A549 (cell line): Measurements from ENCODE around the gene PTCD2. TPM values are rescaled to one million over a fixed set of nuclear protein-coding genes. Genes with fewer than 3 reads are reported as not detected.
A peak's percentile ranks its signal among the peaks of the same experiment; 100 is the strongest.

Source experiments
- ATAC-seq, 2 experiments: fragments of 200-7000 bp in 1 of 2; fragments of >200 bp in 1 of 2; cut with Nextera tagmentation in 1 of 2; cut with Tn5 transposase in 1 of 2; 3 replicates each; pipeline versions ENCODE4 v1.8.0 to v1.9.1; 2018 to 2020; ENCODE audit warnings: mild to moderate bottlenecking in 1 of 2, moderate library complexity in 1 of 2
- CTCF ChIA-PET: fragments of 300-600 bp; sonication (Branson Sonifier 250); formaldehyde crosslinking; extraction: SDS; loops from one replicate; lab custom pipeline; 2021; ENCODE audit warnings: antibody characterized with exemption, inconsistent platforms; lab: Yijun Ruan, JAX
- POLR2A ChIA-PET: fragments of 350-600 bp; formaldehyde crosslinking; extraction: SDS; loops from one replicate; lab custom pipeline; 2021; ENCODE audit warnings: antibody characterized with exemption, inconsistent platforms; lab: Yijun Ruan, JAX
- DNase-seq, 2 experiments: peaks; one replicate each; pipeline versions ENCODE4 v3.0.0 to v3.0.0-alpha.2; 2011 to 2016; ENCODE audit warnings: low read depth in 1 of 2, low spot score in 1 of 2
- FAIRE-seq: peaks from 2 replicates; lab custom pipeline; 2011; peaks lifted over from hg19 to GRCh38; lab: Jason Lieb, UNC
- H3K27ac ChIP-seq, 2 experiments: fragments of >200 bp; sonication (Bioruptor Twin); formaldehyde crosslinking; 3 replicates each; pipeline ENCODE4 v1.5.1; 2016 to 2017
- H3K4me1 ChIP-seq: fragments of >200 bp; sonication (Bioruptor Twin); formaldehyde crosslinking; 3 replicates; pipeline ENCODE4 v1.6.1; 2016
- H3K4me2 ChIP-seq: fragments of >200 bp; sonication (Bioruptor Twin); formaldehyde crosslinking; 3 replicates; pipeline ENCODE4 v1.6.1; 2016
- H3K4me3 ChIP-seq: fragments of >200 bp; sonication (Bioruptor Twin); formaldehyde crosslinking; 3 replicates; pipeline ENCODE4 v1.5.1; 2016
- H3K9me3 ChIP-seq: fragments of >200 bp; sonication (Bioruptor Twin); formaldehyde crosslinking; 3 replicates; pipeline ENCODE4 v1.6.1; 2016
- BHLHE40 ChIP-seq: IDR thresholded peaks from 2 replicates; pipeline ENCODE4 v1.6.1; 2012; ENCODE audit warnings: low read depth, low read length, inconsistent platforms
- CBX8 ChIP-seq: fragments of 200-600 bp; sonication (generic); IDR thresholded peaks from 2 replicates; pipeline ENCODE4 v1.6.1; 2016
- CHD4 ChIP-seq: fragments of 200-600 bp; sonication (generic); IDR thresholded peaks from 2 replicates; pipeline ENCODE4 v1.6.1; 2016; ENCODE audit warnings: antibody characterized with exemption, mild to moderate bottlenecking, borderline replicate concordance
- EHF ChIP-seq: fragments of 250-450 bp; sonication (Bioruptor Pico); IDR thresholded peaks from 2 replicates; pipeline ENCODE4 v1.5.0; 2020; ENCODE audit warnings: mild to moderate bottlenecking
- FOXS1 ChIP-seq: fragments of 250-450 bp; sonication (Bioruptor Pico); IDR thresholded peaks from 2 replicates; pipeline ENCODE4 v1.5.0; 2020; ENCODE audit warnings: mild to moderate bottlenecking, moderate library complexity
- HDAC2 ChIP-seq: fragments of 200-600 bp; sonication (generic); IDR thresholded peaks from 2 replicates; pipeline ENCODE4 v1.6.1; 2016
- HEYL ChIP-seq: fragments of 250-450 bp; sonication (Bioruptor Pico); IDR thresholded peaks from 2 replicates; pipeline ENCODE4 v1.8.0; 2021; ENCODE audit warnings: mild to moderate bottlenecking, moderate library complexity
- KDM1A ChIP-seq: fragments of 200-600 bp; sonication (generic); IDR thresholded peaks from 2 replicates; pipeline ENCODE4 v1.6.1; 2016; ENCODE audit warnings: low read depth, mild to moderate bottlenecking
- KDM5A ChIP-seq: fragments of 200-600 bp; sonication (generic); IDR thresholded peaks from 2 replicates; pipeline ENCODE4 v1.6.1; 2016; ENCODE audit warnings: antibody characterized with exemption, mild to moderate bottlenecking
- MAZ ChIP-seq: fragments of 150-350 bp; IDR thresholded peaks from 2 replicates; pipeline ENCODE4 v1.6.1; 2014; ENCODE audit warnings: antibody characterized with exemption, low read depth, low read length, borderline replicate concordance
- NFE2L2 ChIP-seq: fragments of 150-350 bp; conservative IDR thresholded peaks from 2 replicates; pipeline ENCODE4 v1.6.1; 2014; ENCODE audit warnings: low read length
- POLR2A ChIP-seq: IDR thresholded peaks from 2 replicates; pipeline ENCODE4 v1.6.1; 2012; ENCODE audit warnings: mild to moderate bottlenecking, low read length
- RAD21 ChIP-seq, 2 experiments: fragments of >200 bp in 1 of 2; sonication (Bioruptor Twin) in 1 of 2; formaldehyde crosslinking in 1 of 2; IDR thresholded peaks in 1 of 2; conservative IDR thresholded peaks in 1 of 2; 2 replicates in 1 of 2; 3 replicates in 1 of 2; pipeline ENCODE4 v1.6.1; 2012 to 2018; ENCODE audit warnings: inconsistent platforms in 1 of 2
- SMC3 ChIP-seq: fragments of >200 bp; sonication (Bioruptor Twin); formaldehyde crosslinking; IDR thresholded peaks from 3 replicates; pipeline ENCODE4 v1.6.1; 2018; ENCODE audit warnings: inconsistent platforms
- SREBF2 ChIP-seq: fragments of 450-650 bp; IDR thresholded peaks from 2 replicates; pipeline ENCODE4 v1.6.1; 2014; ENCODE audit warnings: mild to moderate bottlenecking, moderate library complexity
- TFCP2L1 ChIP-seq: fragments of 250-450 bp; sonication (Bioruptor Pico); IDR thresholded peaks from 2 replicates; pipeline ENCODE4 v1.5.0; 2021; ENCODE audit warnings: mild to moderate bottlenecking
- ZC3H11A ChIP-seq: fragments of 450-650 bp; IDR thresholded peaks from 2 replicates; pipeline ENCODE4 v1.6.1; 2014; ENCODE audit warnings: antibody characterized with exemption, mild to moderate bottlenecking
- WGBS: methylation state at CpG from one replicate; pipeline ENCODE4 v1.1.6; 2017; ENCODE audit errors: missing lambda C conversion rate; 5-methylcytosine and 5-hydroxymethylcytosine counted together
- polyA plus RNA-seq, 4 experiments: library from polyadenylated mRNA; depleted of rRNA in 3 of 4; stranded (reverse); fragments of >200 nt; fragmentation: RNase III in 1 of 4; extraction: RNeasy Plus Mini Kit Qiagen cat#74134 plus additional on column Dnase treatment in 1 of 4; gene quantifications; 2 replicates in 3 of 4; 3 replicates in 1 of 4; pipeline ENCODE4 v1.2.3, GENCODE V29; 2011 to 2017
- TF ChIP-seq, protein P1 (sequence below): fragments of >200 bp; sonication (Bioruptor Twin); formaldehyde crosslinking; IDR thresholded peaks from 3 replicates; pipeline ENCODE4 v1.5.1; 2016
- TF ChIP-seq, protein P2 (sequence below): fragments of 450-650 bp; IDR thresholded peaks from 2 replicates; pipeline ENCODE4 v1.6.1; 2014; ENCODE audit warnings: antibody characterized with exemption
- TF ChIP-seq, protein P3 (sequence below): fragments of 150-350 bp; IDR thresholded peaks from 2 replicates; pipeline ENCODE4 v1.6.1; 2014; ENCODE audit warnings: low read depth, mild to moderate bottlenecking, low read length
- TF ChIP-seq, protein P4 (sequence below): fragments of 200-600 bp; sonication (generic); IDR thresholded peaks from 2 replicates; pipeline ENCODE4 v1.6.1; 2016; ENCODE audit warnings: antibody characterized with exemption, mild to moderate bottlenecking, moderate library complexity
- TF ChIP-seq, protein P5 (sequence below): fragments of >200 bp; sonication (Bioruptor Twin); formaldehyde crosslinking; IDR thresholded peaks from 3 replicates; pipeline ENCODE4 v1.6.1; 2016

PTCD2 gene
- polyA plus RNA-seq, 2 of the 4 experiments (the other 2 are of a cell fraction) = 13.2 to 31.1 TPM

DNA sequence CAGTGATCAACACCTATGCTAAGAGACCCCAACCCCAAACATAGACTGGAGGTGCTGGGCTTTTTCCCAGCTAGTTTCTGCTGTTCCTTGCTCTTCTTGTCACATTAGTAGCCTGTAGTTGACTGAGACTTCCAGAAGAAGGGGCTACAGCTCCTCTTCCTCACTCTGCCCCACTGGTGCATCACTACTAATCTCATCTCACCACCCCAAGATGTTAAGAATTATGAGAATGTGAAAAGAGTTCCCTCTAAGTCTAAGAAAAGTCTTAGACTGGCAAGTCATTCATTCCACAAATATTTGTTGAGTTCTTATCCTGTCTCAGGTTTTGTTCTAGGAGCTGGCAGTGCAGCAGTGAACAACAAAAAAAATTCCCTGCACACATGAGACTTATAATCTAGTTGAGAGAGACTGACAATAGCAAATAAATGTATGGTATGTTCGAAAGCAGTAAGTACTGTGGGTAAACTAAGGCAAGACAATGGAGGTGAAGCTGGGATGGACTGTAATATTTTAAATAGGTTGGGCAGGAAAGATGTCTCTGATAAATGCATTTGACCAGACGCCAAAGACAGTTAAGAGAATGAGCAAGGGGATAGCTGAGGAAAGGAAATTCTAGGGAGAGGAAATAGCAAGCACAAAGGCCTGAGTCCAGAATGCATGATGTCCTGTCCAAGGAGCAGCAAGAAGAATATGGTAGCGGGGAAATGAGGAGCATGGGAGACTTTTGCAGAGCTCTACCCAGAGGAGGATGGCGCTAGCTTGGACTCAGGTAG lies 92.3 kb downstream of the PTCD2 start:
- CTCF ChIA-PET = interaction anchor here (0.7 to 2.5 kb wide), 14 partner anchors 9 to 417 kb away, joined by 3 to 10 read pairs (median 3); no protein-coding TSS in a partner anchor
- Histone ChIP-seq H3K4me3 (no peak overlapping the region), H3K27ac (peak overlapping the region; percentile 54 to 79), H3K4me2 (peak overlapping the region; percentile 51; the same call in 2 of the 3 replicates), H3K9me3 (no peaks in the 10 kb centered on the region), H3K4me1 (peaks cover 36% of the 10 kb centered on the region)
- TF ChIP-seq MAZ (no peak), SMC3 (peak; percentile 29; the same call in 1 of the 3 replicates), RAD21 (conservative IDR thresholded peaks at IDR 0.05 in 1 of 2, IDR thresholded peaks at IDR 0.05 in 1 of 2) (peak; percentile 44 to 45; a peak in 4 of 5 replicates)
- TF ChIP-seq, protein P1, sequence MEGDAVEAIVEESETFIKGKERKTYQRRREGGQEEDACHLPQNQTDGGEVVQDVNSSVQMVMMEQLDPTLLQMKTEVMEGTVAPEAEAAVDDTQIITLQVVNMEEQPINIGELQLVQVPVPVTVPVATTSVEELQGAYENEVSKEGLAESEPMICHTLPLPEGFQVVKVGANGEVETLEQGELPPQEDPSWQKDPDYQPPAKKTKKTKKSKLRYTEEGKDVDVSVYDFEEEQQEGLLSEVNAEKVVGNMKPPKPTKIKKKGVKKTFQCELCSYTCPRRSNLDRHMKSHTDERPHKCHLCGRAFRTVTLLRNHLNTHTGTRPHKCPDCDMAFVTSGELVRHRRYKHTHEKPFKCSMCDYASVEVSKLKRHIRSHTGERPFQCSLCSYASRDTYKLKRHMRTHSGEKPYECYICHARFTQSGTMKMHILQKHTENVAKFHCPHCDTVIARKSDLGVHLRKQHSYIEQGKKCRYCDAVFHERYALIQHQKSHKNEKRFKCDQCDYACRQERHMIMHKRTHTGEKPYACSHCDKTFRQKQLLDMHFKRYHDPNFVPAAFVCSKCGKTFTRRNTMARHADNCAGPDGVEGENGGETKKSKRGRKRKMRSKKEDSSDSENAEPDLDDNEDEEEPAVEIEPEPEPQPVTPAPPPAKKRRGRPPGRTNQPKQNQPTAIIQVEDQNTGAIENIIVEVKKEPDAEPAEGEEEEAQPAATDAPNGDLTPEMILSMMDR = peak; percentile 18; the same call in 2 of the 3 replicates
- DNase-seq (no peak), FAIRE-seq (no peak), ATAC-seq (peak; percentile 37 to 73; a peak in 4 of 6 replicates)
- POLR2A ChIA-PET = no interaction called here
- WGBS = 54% methylated on average over 4 of the region's 4 CpGs

DNA sequence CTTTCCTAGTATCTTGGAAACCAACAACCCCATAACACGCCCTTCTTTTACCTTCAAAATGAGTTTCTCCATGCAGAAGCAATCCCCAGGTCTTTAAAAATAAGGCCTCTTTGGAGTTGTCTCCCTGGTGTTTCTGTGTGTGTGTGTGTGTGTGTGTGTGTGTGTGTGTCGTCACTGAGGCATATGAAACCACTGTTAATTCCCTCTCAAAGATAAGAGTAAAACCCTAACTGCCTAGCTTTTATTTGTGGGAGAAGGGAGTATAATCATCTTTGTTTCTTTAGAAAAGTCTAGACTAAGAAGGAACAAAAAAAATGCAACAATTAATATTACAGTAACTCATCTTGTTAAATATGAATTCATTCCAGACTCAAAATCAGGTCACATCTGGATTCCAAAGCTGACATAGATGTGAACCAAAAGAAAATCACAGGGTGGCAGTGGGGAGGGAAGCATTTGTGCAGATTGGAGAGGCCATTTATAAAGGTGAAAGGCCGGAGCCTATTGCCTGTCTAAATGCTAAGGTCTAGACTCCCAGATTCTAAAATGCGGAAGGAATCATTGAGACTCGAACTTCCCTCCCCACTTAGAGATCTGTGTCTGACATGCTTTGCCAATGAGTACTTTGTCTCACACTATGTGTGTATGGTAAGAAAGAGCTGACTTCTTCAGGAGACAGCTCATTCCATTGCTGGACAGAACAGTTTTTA lies 95.6 kb downstream of the PTCD2 start:
- DNase-seq (no peak), FAIRE-seq (no peak), ATAC-seq (no peak)
- ChIA-PET POLR2A (no interaction called here), CTCF (interaction anchor here (0.9 kb wide), 1 partner anchor 49 kb away, joined by 3 read pairs; no protein-coding TSS in a partner anchor)
- H3K4me1 ChIP-seq = peaks cover 20% of the 10 kb centered on the region
- 76% methylated on average over 5 of the region's 5 CpGs for WGBS
- no peak overlapping the region; a peak in 1 of 6 replicates for H3K27ac ChIP-seq
- H3K4me3 ChIP-seq = no peak overlapping the region
- no peaks in the 10 kb centered on the region for H3K9me3 ChIP-seq
- H3K4me2 ChIP-seq = no peak overlapping the region
- TF ChIP-seq HEYL (CRISPR knock-in tag) = no peak
- TF ChIP-seq, protein P2, sequence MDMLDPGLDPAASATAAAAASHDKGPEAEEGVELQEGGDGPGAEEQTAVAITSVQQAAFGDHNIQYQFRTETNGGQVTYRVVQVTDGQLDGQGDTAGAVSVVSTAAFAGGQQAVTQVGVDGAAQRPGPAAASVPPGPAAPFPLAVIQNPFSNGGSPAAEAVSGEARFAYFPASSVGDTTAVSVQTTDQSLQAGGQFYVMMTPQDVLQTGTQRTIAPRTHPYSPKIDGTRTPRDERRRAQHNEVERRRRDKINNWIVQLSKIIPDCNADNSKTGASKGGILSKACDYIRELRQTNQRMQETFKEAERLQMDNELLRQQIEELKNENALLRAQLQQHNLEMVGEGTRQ = no peak
- no peak for TF ChIP-seq CBX8
- no peak for TF ChIP-seq EHF
- TF ChIP-seq KDM5A = no peak
- no peak for TF ChIP-seq POLR2A
- TF ChIP-seq, protein P3, sequence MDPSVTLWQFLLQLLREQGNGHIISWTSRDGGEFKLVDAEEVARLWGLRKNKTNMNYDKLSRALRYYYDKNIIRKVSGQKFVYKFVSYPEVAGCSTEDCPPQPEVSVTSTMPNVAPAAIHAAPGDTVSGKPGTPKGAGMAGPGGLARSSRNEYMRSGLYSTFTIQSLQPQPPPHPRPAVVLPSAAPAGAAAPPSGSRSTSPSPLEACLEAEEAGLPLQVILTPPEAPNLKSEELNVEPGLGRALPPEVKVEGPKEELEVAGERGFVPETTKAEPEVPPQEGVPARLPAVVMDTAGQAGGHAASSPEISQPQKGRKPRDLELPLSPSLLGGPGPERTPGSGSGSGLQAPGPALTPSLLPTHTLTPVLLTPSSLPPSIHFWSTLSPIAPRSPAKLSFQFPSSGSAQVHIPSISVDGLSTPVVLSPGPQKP = no peak
- no peak for TF ChIP-seq ZC3H11A
- TF ChIP-seq BHLHE40 = no peak
- no peak for TF ChIP-seq FOXS1 (CRISPR knock-in tag)
- TF ChIP-seq CHD4 = no peak
- no peak for TF ChIP-seq SREBF2
- no peak for TF ChIP-seq KDM1A
- TF ChIP-seq NFE2L2 = no peak
- no peak for TF ChIP-seq TFCP2L1 (CRISPR knock-in tag)
- TF ChIP-seq HDAC2 = no peak
- TF ChIP-seq, protein P4, sequence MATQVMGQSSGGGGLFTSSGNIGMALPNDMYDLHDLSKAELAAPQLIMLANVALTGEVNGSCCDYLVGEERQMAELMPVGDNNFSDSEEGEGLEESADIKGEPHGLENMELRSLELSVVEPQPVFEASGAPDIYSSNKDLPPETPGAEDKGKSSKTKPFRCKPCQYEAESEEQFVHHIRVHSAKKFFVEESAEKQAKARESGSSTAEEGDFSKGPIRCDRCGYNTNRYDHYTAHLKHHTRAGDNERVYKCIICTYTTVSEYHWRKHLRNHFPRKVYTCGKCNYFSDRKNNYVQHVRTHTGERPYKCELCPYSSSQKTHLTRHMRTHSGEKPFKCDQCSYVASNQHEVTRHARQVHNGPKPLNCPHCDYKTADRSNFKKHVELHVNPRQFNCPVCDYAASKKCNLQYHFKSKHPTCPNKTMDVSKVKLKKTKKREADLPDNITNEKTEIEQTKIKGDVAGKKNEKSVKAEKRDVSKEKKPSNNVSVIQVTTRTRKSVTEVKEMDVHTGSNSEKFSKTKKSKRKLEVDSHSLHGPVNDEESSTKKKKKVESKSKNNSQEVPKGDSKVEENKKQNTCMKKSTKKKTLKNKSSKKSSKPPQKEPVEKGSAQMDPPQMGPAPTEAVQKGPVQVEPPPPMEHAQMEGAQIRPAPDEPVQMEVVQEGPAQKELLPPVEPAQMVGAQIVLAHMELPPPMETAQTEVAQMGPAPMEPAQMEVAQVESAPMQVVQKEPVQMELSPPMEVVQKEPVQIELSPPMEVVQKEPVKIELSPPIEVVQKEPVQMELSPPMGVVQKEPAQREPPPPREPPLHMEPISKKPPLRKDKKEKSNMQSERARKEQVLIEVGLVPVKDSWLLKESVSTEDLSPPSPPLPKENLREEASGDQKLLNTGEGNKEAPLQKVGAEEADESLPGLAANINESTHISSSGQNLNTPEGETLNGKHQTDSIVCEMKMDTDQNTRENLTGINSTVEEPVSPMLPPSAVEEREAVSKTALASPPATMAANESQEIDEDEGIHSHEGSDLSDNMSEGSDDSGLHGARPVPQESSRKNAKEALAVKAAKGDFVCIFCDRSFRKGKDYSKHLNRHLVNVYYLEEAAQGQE = no peak
- TF ChIP-seq, protein P5, sequence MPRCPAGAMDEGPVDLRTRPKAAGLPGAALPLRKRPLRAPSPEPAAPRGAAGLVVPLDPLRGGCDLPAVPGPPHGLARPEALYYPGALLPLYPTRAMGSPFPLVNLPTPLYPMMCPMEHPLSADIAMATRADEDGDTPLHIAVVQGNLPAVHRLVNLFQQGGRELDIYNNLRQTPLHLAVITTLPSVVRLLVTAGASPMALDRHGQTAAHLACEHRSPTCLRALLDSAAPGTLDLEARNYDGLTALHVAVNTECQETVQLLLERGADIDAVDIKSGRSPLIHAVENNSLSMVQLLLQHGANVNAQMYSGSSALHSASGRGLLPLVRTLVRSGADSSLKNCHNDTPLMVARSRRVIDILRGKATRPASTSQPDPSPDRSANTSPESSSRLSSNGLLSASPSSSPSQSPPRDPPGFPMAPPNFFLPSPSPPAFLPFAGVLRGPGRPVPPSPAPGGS = no peak
